Activated T-cell treated with anti-CD3 and anti-CD28 coated beads, Interleukin-2, amount 50 U/mL, for 1 hour (primary cell): ENCODE measurements around the gene TSSK3.

Experiments used
- DNase-seq: peaks from one replicate; pipeline ENCODE4 v3.0.0-alpha.2; 2020

Gene TSSK3

GRCh38 chr1:32362474-32363313, at the start of gene TSSK3, which contains the start of gene FAM229A:
Gene TSSK3 (plus strand): TSS chr1:32362539. CDS start chr1:32362702, 163 bp downstream.
Gene FAM229A (minus strand): TSS chr1:32362485. CDS start chr1:32362091, 394 bp downstream.
- no peak for DNase-seq

GRCh38 chr1:32316903-32317277, 45.4 kb upstream of the TSSK3 start:
- no peak for DNase-seq

GRCh38 chr1:32318127-32318869, 44.0 kb upstream of the TSSK3 start:
- no peak for DNase-seq

DNA sequence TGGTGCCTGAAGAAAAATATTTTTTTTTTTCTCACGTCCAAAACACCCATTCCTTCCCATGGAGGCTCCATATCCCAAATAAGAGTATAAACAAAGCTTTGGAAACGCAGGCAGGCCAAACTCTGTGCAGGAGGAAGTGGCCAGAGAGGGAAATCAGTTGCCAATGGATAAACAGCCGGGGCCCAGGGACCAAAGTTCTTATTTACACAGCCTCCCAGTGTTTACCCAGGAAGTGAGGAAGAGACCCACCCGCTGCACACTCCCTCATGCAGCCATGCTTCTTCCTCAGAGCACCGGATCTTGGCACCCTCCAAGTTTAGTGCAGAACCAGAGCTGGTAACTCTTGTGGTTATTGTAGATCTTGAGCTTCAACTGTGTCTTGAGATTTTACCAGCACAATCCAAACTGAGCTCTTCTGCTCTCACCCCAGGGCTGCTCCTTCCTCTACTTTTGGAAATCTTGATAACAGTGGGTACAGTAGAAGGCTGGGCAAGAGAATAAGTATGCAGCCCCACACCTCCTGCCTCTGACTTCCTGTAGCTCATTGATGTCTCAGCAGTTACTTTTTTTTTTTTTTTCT, 40.5 kb upstream of the TSSK3 start:
- DNase-seq: no peak

- no peak for DNase-seq
Measured at GRCh38 chr1:32327204-32327603, 35.1 kb upstream of the TSSK3 start.

- DNase-seq: no peak
Measured at GRCh38 chr1:32329931-32330466, 32.3 kb upstream of the TSSK3 start.

- no peak for DNase-seq
Measured at GRCh38 chr1:32330558-32331151, 31.7 kb upstream of the TSSK3 start.

DNA sequence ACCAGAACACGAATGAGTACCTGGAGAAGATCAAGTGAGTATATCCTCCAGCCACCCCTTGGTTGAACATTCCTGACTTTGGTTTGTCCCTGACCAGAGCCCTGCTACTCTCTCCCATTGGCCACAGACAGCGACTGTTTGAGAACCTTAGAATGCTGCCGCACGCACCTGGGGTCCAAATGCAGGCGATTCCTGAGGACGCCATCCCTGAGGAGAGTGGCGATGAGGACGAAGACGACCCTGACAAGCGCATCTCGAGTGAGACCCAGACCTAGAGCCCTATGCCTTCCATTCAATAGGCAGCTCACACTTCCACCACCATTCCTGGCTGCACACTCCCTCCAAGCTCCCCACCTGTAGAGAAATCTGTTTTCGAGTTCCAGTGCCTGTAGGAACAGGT, 30.8 kb upstream of the TSSK3 start:
- DNase-seq: no peak

- DNase-seq: no peak
Measured at GRCh38 chr1:32332290-32333079, 29.9 kb upstream of the TSSK3 start.

- DNase-seq: no peak
Measured at GRCh38 chr1:32333251-32333963, 28.9 kb upstream of the TSSK3 start.

DNA sequence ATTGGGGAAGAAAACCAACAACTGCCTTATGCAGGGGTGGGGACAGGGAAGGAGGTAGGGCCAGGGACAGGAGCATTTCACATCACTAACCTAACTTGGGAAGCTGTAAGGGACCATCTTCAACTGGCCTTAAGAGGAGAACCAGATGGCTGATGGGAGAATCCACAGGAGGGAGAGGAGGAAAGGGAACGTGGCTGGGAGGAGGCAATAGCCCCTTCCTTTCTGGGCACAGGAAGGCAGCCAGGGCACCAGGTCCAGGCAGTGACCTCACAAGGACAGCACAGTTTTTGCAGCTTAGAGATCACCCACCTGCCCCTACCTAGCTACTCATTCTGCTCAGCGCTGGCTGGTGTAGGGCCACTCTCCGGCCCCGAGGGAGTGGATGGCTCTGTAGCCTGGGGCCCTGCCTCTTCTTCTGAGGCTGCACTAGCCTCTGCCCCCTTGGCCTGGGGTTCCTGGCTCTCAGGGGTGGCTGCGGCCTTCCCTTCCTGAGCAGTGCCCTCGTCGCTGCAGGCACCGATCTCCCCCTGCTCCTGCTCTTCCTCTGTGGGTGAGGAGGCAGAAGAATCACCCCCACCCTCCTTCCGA, 28.0 kb upstream of the TSSK3 start:
- DNase-seq: no peak

DNA sequence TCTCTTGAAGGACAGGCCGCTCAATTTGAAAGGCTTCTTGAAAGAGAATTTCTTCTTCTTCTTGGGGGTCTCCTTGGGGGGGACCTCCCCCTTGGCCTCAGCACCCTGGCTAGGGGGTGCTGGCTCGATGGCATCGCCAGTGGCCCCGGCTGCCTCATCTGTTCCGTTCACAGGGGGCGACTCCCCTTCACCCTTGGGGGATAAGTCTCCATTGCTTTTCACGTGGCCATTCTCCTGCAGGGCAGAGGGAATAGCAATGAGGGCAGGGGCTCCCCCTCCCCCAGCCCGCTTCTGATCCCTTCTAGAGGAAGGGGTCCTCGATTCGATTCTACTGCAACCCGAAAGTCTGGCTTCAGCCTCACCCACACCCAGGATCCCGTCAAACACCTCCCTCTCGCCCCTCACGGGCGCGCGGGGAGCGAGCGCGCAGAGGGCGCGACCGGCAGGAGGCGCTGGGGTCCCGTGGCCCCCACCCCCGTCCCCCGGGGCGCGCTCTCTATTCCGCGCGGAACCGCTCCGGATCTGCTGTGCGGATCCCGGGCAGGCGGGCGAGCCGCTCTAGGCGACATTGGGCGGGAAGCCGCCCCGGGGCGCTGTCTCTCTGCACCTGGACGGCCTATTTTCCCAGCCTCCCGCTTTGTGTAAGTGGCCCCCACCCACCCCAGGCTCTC, 27.3 kb upstream of the TSSK3 start:
- DNase-seq: peak; percentile 82

GRCh38 chr1:32335535-32335789, 26.9 kb upstream of the TSSK3 start:
- DNase-seq: no peak

DNA sequence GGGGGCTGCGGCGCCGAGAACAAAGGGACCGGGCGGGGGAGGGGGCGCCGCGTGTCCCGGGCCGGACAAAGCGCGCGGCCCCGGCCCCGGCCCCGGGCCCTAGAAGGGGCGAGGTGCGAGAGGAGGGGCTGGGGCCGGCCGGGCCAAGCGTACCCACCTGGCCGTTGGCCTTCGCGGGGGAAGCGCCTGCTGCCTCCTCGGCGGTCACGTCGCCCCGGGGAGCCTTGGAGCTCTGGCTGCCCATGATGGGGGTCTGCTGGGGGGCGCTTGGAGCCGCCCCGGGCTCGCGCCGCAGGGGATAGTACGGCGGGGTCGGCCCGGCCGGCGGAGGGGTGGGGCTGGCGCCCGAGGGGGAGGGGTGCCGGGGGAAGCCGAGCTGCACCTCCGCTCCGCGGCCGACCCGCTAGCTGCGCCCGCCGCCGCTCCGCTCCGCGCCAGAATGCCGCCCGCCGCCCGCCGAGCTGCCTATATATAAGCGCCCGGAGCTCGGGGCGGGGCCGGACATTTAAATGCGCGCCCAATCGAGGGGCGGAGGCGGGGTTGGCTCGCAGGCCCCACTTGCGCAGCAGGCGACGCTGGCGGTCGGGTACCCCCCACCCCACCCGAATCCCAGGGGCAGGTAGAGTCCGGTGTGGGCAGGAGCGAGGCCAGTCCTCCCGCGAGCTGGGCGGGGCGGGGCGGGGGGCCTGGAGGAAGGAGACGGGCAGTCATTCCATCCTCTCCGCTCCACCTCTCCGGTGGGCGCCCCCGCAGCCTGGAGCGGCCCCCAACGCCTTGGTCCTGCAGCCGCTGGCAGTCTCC, 26.3 kb upstream of the TSSK3 start, which contains the start of gene MARCKSL1:
Gene MARCKSL1, minus strand, starts transcription at position 444 of the 801 bp plus-strand sequence. Its CDS starts 200 bp downstream, at position 244.
- peak; percentile 92 for DNase-seq

GRCh38 chr1:32336591-32336932, 25.8 kb upstream of the TSSK3 start:
- DNase-seq: no peak

DNA sequence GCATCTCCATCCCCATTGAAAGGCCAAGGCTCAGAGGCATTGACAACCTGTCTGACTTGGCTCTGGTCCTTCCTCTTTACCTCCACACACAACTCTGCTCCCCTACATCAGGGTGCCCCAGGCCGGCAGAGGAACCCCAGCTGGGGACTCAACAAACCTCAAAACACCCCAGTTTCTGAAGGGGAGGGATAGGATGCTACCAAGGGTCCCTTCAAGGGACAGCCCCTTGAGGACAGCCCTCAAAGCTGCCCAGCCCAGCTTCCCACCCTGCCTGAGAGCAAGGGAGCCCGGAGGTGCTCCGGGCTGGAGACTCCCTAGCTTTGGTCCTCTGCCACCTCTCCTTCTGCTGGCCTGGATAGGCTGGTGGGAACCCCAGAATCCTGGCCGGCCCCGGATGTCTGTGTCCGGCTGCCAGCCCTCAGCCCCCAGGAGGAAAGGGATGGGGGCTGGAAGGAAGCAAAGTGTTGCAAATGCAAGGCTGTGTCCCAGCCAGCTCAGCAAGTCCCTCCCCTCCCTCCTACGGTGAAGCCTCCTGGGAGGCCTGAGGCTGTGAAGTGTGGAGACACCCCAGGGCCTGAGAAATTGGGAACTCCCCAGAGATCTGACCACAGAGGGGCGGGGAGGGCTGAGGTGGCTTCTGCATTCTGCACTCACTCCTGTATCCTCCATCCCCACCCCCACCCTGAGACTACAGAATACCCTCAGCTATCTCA, 25.2 kb upstream of the TSSK3 start:
- DNase-seq: peak; percentile 51

GRCh38 chr1:32337855-32338636, 24.3 kb upstream of the TSSK3 start:
- no peak for DNase-seq

DNA sequence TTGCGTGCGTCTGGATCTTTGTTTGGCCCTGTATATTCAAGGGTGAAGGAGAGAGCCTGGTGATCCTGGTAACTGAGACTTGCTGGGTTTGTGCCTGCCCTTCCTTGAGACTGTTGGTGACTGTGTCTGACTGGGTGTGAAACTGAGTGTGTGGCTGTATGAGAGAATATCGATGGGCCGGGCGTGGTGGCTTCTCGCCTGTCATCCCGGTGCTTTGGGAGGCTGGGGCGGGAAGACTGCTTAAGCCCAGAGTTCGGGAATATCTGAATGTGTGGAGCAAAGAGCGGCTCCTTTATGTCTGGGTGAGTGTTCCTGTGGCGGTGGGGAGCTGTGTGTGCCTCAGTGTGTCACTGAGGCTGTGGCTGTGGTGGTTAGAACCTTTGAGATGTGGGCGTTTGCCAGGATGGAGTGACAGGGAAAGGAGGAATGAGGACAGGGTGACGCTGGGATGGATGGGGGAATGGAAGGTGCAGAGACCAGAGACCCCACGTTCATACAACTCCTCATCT, 23.6 kb upstream of the TSSK3 start:
- no peak for DNase-seq
